Stomach (tissue), 9 donors: ENCODE results near the gene VPS39. TPM values are rescaled to one million over a fixed set of nuclear protein-coding genes. Genes with fewer than 3 reads are reported as not detected.

Experiments used
- DNase-seq, 2 donors: peaks; one replicate each; pipeline versions ENCODE4 v3.0.0 to v3.0.0-alpha.2; 2013 to 2019
- H3K27ac ChIP-seq, 5 donors: fragments of 200-600 bp in 4 of 5; sonication (generic) in 4 of 5; one replicate each; pipeline ENCODE4 v1.5.1; 2013 to 2019; ENCODE audit warnings: mild to moderate bottlenecking in 1 of 5, moderate library complexity in 1 of 5
- H3K27me3 ChIP-seq, 3 donors: fragments of 200-600 bp; sonication (generic); one replicate each; pipeline ENCODE4 v1.5.1; 2017 to 2019; ENCODE audit warnings: mixed run types in 1 of 3
- H3K36me3 ChIP-seq, 4 donors: fragments of 200-600 bp; sonication (generic); 1 replicate in 3 of 4; 2 replicates in 1 of 4; pipeline ENCODE4 v1.5.1; 2016 to 2019
- H3K4me1 ChIP-seq, 4 donors: fragments of 200-600 bp; sonication (generic); one replicate each; pipeline ENCODE4 v1.5.1; 2016 to 2019
- H3K4me3 ChIP-seq, 4 donors: fragments of 200-600 bp; sonication (generic) in 3 of 4; one replicate each; pipeline ENCODE4 v1.5.1; 2016 to 2019; ENCODE audit warnings: mild to moderate bottlenecking in 1 of 4
- H3K9me3 ChIP-seq, 4 donors: fragments of 200-600 bp; sonication (generic); one replicate each; pipeline ENCODE4 v1.5.1; 2016 to 2019
- EP300 ChIP-seq: sonication (generic); formaldehyde crosslinking; IDR thresholded peaks from one replicate; pipeline ENCODE4 v1.6.1; 2017; ENCODE audit warnings: antibody characterized with exemption
- POLR2A ChIP-seq, 4 donors: fragments of 450-650 bp; IDR thresholded peaks; one replicate each; pipeline ENCODE4 v1.6.1; 2016; ENCODE audit warnings: antibody characterized with exemption in 4 of 4, control low read depth in 2 of 4, mild to moderate bottlenecking in 1 of 4, moderate library complexity in 1 of 4
- POLR2AphosphoS5 ChIP-seq, 3 donors: sonication (generic); formaldehyde crosslinking; IDR thresholded peaks; one replicate each; pipeline ENCODE4 v1.6.1; 2016; ENCODE audit warnings: antibody characterized with exemption in 3 of 3
- WGBS, 5 donors: extraction: QIAGEN DNeasy Blood & Tissue Kit in 3 of 5; methylation state at CpG; one replicate each; pipeline versions ENCODE4 v1.1.5 to v1.1.7; 2013 to 2018; 5-methylcytosine and 5-hydroxymethylcytosine counted together
- intact Hi-C: fragments of 100-400 bp; cut with DNase I; formaldehyde crosslinking; loops from one replicate; pipeline ENCODE4 v1.15.1; 2023; ENCODE audit warnings: low total_unique reads
- polyA plus RNA-seq, 3 donors: library from polyadenylated mRNA; stranded (reverse); fragments of 200-250 nt; gene quantifications; one replicate each; pipeline ENCODE4 v1.2.3, GENCODE V29; 2013
- total RNA-seq, 5 donors: library from RNA; depleted of rRNA; stranded (reverse); fragments of >200 nt; gene quantifications; one replicate each; pipeline versions ENCODE4 v1.1.0 to v1.2.3, GENCODE V29; 2014 to 2016
- TF ChIP-seq, protein P1 (sequence below), 7 experiments: fragments of 450-650 bp in 4 of 7; fragments of 200-600 bp in 3 of 7; sonication (generic) in 3 of 7; IDR thresholded peaks; one replicate each; pipeline ENCODE4 v1.5.1; 2016 to 2019; ENCODE audit warnings: antibody characterized with exemption in 7 of 7, control low read depth in 2 of 7, mild to moderate bottlenecking in 1 of 7
- donor health status: healthy with polysubstance abuse.
- donor health status: Bipolar disorder and iron deficiency.
- donor health status: healthy.

The VPS39 gene
- total and polyA plus RNA-seq, 8 donors, result 22.2 to 635 (median 74.3) TPM

DNA sequence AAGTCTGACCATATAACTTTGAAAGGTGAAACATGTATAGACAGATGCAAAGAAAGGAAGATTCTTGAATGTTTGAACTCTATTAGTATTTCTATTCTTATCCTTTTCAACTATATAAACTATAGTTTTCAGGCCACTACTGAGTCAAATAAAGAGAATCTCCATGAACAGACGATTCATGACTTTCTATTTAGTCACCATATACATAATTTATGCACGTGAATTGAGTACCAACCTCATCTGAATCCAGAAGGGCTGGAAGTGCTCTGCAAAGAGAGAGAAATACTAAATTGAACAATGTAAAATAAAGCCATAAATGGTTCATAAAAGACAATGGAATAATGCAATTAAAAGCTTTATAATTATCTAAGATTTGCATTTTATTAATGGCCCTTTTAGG is 9.5 kb upstream of the VPS39 start:
- WGBS, 5 donors, result 84 to 94% (median 87%) methylated on average over 2 of the region's 2 CpGs
- no peak overlapping the region for H3K27ac ChIP-seq
- no peaks in the 10 kb centered on the region for H3K4me1 ChIP-seq
- H3K4me3 ChIP-seq, result no peak overlapping the region
- intact Hi-C loops, result no loop called here
- no peak for DNase-seq
- TF ChIP-seq POLR2AphosphoS5 (IDR thresholded peaks at IDR 0.05) (no peak), EP300 (no peak), POLR2A (IDR thresholded peaks at IDR 0.05) (no peak)
- TF ChIP-seq, protein P1, sequence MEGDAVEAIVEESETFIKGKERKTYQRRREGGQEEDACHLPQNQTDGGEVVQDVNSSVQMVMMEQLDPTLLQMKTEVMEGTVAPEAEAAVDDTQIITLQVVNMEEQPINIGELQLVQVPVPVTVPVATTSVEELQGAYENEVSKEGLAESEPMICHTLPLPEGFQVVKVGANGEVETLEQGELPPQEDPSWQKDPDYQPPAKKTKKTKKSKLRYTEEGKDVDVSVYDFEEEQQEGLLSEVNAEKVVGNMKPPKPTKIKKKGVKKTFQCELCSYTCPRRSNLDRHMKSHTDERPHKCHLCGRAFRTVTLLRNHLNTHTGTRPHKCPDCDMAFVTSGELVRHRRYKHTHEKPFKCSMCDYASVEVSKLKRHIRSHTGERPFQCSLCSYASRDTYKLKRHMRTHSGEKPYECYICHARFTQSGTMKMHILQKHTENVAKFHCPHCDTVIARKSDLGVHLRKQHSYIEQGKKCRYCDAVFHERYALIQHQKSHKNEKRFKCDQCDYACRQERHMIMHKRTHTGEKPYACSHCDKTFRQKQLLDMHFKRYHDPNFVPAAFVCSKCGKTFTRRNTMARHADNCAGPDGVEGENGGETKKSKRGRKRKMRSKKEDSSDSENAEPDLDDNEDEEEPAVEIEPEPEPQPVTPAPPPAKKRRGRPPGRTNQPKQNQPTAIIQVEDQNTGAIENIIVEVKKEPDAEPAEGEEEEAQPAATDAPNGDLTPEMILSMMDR (IDR thresholded peaks at IDR 0.05), result no peak
- no peaks in the 10 kb centered on the region for H3K27me3 ChIP-seq
- peaks cover 45 to 96% (median 86%) of the 10 kb centered on the region in 4 donors for H3K36me3 ChIP-seq
- H3K9me3 ChIP-seq, result no peaks in the 10 kb centered on the region

DNA sequence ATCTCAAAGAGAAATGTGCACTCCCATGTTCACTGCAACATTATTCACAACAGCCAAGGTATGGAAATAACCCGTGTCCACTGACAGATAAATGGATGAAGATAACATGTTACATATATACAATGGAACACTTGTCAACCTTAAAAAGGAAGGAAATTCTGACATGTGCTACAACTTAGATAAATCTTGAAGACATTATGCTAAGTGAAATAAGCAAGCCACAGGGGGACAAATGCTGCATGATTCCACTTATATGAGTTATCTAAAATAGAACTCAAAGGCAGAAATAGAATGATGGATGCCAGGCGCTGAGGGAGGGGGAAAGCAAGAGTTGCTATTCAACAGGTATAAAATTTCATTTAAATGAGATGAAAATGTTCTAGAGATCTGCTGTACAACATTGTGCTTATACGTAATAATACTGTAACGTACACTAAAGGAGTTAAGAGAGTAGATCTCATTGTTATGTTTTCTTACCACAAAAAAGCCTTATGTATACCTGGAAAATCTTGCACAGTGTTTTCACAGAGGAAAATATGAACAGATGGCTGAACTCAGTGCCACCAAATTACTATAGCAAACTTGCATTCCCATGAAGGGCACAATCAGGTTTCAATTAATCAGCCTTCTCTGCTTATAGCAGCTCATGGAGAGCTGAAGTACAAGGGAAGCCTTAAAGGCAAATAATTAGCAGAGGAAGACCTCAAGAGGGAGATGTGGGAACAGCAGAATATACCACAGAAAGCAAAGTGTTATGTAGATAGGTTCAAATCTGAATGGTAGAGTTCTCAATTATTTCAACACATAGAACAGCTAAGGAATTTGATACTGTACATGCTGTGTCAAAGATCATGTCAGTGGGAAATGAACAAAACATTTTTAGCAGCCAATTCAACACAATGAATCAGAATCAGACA is 8.1 kb upstream of the VPS39 start:
- Histone ChIP-seq H3K27ac (no peak overlapping the region), H3K4me3 (no peak overlapping the region), H3K9me3 (no peaks in the 10 kb centered on the region), H3K4me1 (no peaks in the 10 kb centered on the region), H3K27me3 (no peaks in the 10 kb centered on the region), H3K36me3 (peaks cover 45 to 96% (median 90%) of the 10 kb centered on the region in 4 donors)
- no peak for DNase-seq
- WGBS, 5 donors, result 83 to 91% (median 85%) methylated on average over 4 of the region's 4 CpGs
- no peak for TF ChIP-seq EP300
- no peak for TF ChIP-seq POLR2A (IDR thresholded peaks at IDR 0.05)
- no peak for TF ChIP-seq POLR2AphosphoS5 (IDR thresholded peaks at IDR 0.05)
- TF ChIP-seq, protein P1 (IDR thresholded peaks at IDR 0.05), result no peak
- intact Hi-C loops, result no loop called here

DNA sequence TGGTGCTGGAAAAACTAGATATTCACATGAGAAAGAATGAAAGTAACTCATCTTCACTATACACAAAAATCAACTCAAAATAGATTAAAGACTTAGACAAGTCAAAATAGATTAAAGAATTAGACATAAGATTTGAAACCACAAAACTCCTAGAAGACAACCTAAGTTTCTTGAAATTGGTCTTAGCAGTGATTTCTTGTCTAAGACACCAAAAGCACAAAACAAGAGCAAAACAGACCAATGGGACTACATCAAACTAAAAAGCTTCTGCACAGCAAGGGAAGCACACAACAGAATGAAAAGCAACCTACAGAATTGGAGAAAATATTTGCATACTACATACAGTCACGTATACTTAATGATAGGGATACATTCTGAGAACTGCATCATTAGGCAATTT is 6.5 kb upstream of the VPS39 start:
- Histone ChIP-seq H3K27ac (no peak overlapping the region), H3K36me3 (peaks cover 41 to 97% (median 94%) of the 10 kb centered on the region in 4 donors), H3K4me1 (no peaks in the 10 kb centered on the region), H3K9me3 (no peaks in the 10 kb centered on the region), H3K27me3 (no peaks in the 10 kb centered on the region), H3K4me3 (no peak overlapping the region)
- WGBS, 5 donors, result 86 to 100% (median 91%) methylated on average over 1 of the region's 1 CpG
- no peak for DNase-seq
- TF ChIP-seq POLR2AphosphoS5 (IDR thresholded peaks at IDR 0.05) (no peak), EP300 (no peak), POLR2A (IDR thresholded peaks at IDR 0.05) (no peak)
- TF ChIP-seq, protein P1 (IDR thresholded peaks at IDR 0.05), result no peak
- intact Hi-C loops, result no loop called here

DNA sequence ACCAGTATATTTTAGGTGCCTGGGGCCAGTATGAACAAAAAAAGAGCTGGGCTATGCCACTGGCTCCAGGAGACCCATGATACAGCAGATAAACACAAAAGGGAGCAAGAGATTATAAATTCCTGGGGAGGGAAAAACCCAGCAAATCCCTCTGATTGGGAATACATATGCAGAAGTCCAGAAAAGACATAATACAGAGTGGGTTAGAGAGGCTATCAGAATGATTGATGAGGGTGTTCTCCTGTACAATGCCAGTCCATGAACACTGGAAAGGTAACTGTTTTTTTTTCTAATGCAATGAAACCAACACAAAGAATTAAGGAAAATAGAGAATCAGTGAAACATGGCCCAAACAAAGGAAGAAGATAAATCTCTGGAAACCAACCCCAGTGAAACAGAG is 5.4 kb upstream of the VPS39 start:
- intact Hi-C loops, result no loop called here
- no peaks in the 10 kb centered on the region for H3K27me3 ChIP-seq
- H3K9me3 ChIP-seq, result no peaks in the 10 kb centered on the region
- TF ChIP-seq POLR2A (IDR thresholded peaks at IDR 0.05) (no peak), EP300 (no peak), POLR2AphosphoS5 (IDR thresholded peaks at IDR 0.05) (no peak)
- peaks cover 0 to 3% (median 0%) of the 10 kb centered on the region in 4 donors for H3K4me1 ChIP-seq
- H3K4me3 ChIP-seq, result no peak overlapping the region
- DNase-seq, result no peak
- no peak overlapping the region for H3K27ac ChIP-seq
- H3K36me3 ChIP-seq, result peaks cover 30 to 87% (median 86%) of the 10 kb centered on the region in 4 donors

DNA sequence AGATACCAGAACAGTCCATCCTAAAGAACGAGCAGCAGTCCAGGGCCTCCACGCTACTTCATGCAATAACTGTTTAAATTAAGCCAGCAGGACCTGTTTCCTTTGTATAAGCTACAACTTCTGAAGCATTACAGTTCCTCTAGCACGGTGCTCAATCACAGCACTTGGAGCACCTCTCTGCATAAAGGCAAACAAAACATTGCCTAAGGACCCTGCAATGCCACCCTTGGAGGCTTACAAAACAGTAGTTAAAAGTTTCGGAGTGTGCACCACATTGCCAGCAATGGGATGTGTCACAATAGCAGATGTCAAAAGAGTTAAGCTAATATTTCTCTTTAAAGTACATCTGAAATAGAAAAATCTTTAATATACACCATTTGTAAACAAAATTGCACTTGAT is 2.6 kb upstream of the VPS39 start:
- Histone ChIP-seq H3K4me1 (peaks cover 10 to 23% (median 19%) of the 10 kb centered on the region in 4 donors), H3K4me3 (no peak overlapping the region), H3K27ac (no peak overlapping the region), H3K27me3 (no peaks in the 10 kb centered on the region), H3K36me3 (peaks cover 11 to 59% (median 57%) of the 10 kb centered on the region in 4 donors), H3K9me3 (no peaks in the 10 kb centered on the region)
- intact Hi-C loops, result no loop called here
- WGBS, 5 donors, result 85 to 97% (median 91%) methylated on average over 4 of the region's 4 CpGs
- no peak for TF ChIP-seq POLR2A (IDR thresholded peaks at IDR 0.05)
- TF ChIP-seq, protein P1 (IDR thresholded peaks at IDR 0.05), result no peak
- no peak for TF ChIP-seq EP300
- no peak for TF ChIP-seq POLR2AphosphoS5 (IDR thresholded peaks at IDR 0.05)
- no peak for DNase-seq
